ENCODE results near the gene SLCO3A1.
"Not testable (repeated sequence)": the region's sequence is repeated elsewhere in the genome, so short reads cannot be mapped to it uniquely, and the experiment has no call there.

SLCO3A1 gene

GRCh38 chr15:92170897-92171296, 317.4 kb downstream of the SLCO3A1 start:
- no peak for DNase-seq

- no peak for DNase-seq
Observed at GRCh38 chr15:92178911-92179310, 325.4 kb downstream of the SLCO3A1 start.

- no peak for DNase-seq
Observed at GRCh38 chr15:92184142-92184541, 330.6 kb downstream of the SLCO3A1 start.

GRCh38 chr15:92184679-92185230, 331.2 kb downstream of the SLCO3A1 start:
- no peak for DNase-seq

GRCh38 chr15:92187975-92188374, 334.5 kb downstream of the SLCO3A1 start:
- no peak for DNase-seq

GRCh38 chr15:92189166-92189565, 335.7 kb downstream of the SLCO3A1 start:
- DNase-seq, result no peak

- no peak for DNase-seq
Observed at GRCh38 chr15:92195241-92195640, 341.7 kb downstream of the SLCO3A1 start.

GRCh38 chr15:92196342-92196741, 342.8 kb downstream of the SLCO3A1 start:
- no peak for DNase-seq

GRCh38 chr15:92197746-92198145, 344.2 kb downstream of the SLCO3A1 start:
- no peak for DNase-seq

GRCh38 chr15:92200891-92201290, 347.4 kb downstream of the SLCO3A1 start:
- DNase-seq, result no peak

- DNase-seq, result no peak
Observed at GRCh38 chr15:92205255-92205739, 351.8 kb downstream of the SLCO3A1 start.

- not testable (repeated sequence) for DNase-seq
Observed at GRCh38 chr15:92207601-92208000, 354.1 kb downstream of the SLCO3A1 start.
